PC-3 (cell line): ENCODE measurements around the gene NAIF1.

Experiments
- CTCF ChIP-seq: fragments of 300-600 bp; sonication (generic); conservative IDR thresholded peaks from 2 replicates; pipeline ENCODE4 v1.5.1; 2017; ENCODE audit warnings: antibody characterized with exemption, low read depth, mild to moderate bottlenecking, low read length
- EZH2phosphoT487 ChIP-seq: fragments of 300-600 bp; sonication (generic); IDR thresholded peaks from 2 replicates; pipeline ENCODE4 v1.6.1; 2018; ENCODE audit warnings: mild to moderate bottlenecking, antibody characterized with exemption, low read length, borderline replicate concordance

GRCh38 chr9:128057724-128058409 is 9.3 kb downstream of the NAIF1 start:
- TF ChIP-seq CTCF: no peak
- no peak for TF ChIP-seq EZH2phosphoT487
